ENCODE data around the gene CDS2. TPM values are rescaled to one million over a fixed set of nuclear protein-coding genes. Genes with fewer than 3 reads are reported as not detected.
A peak's percentile ranks its signal among the peaks of the same experiment; 100 is the strongest.

The CDS2 gene
- total RNA-seq, 3 donors from 2014 or later (not counting 1 experiment from before 2014, with no cell fraction given): 45.6 to 54.7 (median 53.8) TPM

GRCh38 chr20:5156675-5157448, 30.1 kb downstream of the CDS2 start:
- Histone ChIP-seq H3K9me3 (ENCODE audit: control insufficient read depth, insufficient read depth, low read length) (no peaks in the 10 kb centered on the region), H3K27me3 (ENCODE audit: control insufficient read depth, insufficient read depth, low read length) (no peaks in the 10 kb centered on the region), H3K4me3 (ENCODE audit: low read length) (no peak overlapping the region), H3K36me3 (ENCODE audit: control insufficient read depth, insufficient read depth, low read length) (no peaks in the 10 kb centered on the region), H3K4me1 (ENCODE audit: control insufficient read depth, insufficient read depth, low read length) (no peaks in the 10 kb centered on the region), H3K27ac (ENCODE audit: low read length) (no peak overlapping the region)
- DNase-seq: no peak
- no peak for ATAC-seq
- peak overlapping the region in 1 of 2 donors; percentile 41 for H3K27ac Mint-ChIP-seq
- no peaks in the 10 kb centered on the region for H3K9me3 Mint-ChIP-seq
- peaks cover 53 to 59% of the 10 kb centered on the region in 2 donors for H3K4me1 Mint-ChIP-seq
- 53% methylated on average over 4 of the region's 4 CpGs for WGBS (ENCODE audit: insufficient coverage)
- intact Hi-C loops (cut with micrococcal nuclease): no loop called here
- H3K4me3 Mint-ChIP-seq: no peak overlapping the region
- no peaks in the 10 kb centered on the region for H3K27me3 Mint-ChIP-seq (ENCODE audit: low read depth in 2 of 2)
- H3K36me3 Mint-ChIP-seq: no peaks in the 10 kb centered on the region
- no peak for TF ChIP-seq CTCF (IDR thresholded peaks at IDR 0.05)

GRCh38 chr20:5159928-5160327, 33.1 kb downstream of the CDS2 start:
- no peak for DNase-seq
- H3K27ac ChIP-seq (ENCODE audit: low read length): no peak overlapping the region
- Mint-ChIP-seq H3K4me3 (no peak overlapping the region), H3K27ac (no peak overlapping the region), H3K27me3 (ENCODE audit: low read depth in 2 of 2) (no peaks in the 10 kb centered on the region), H3K9me3 (no peaks in the 10 kb centered on the region), H3K4me1 (peaks cover 40 to 53% of the 10 kb centered on the region in 2 donors), H3K36me3 (no peaks in the 10 kb centered on the region)
- no peak for ATAC-seq
- no peak overlapping the region for H3K4me3 ChIP-seq (ENCODE audit: low read length)
- intact Hi-C loops (cut with micrococcal nuclease): no loop called here
- no peaks in the 10 kb centered on the region for H3K9me3 ChIP-seq (ENCODE audit: control insufficient read depth, insufficient read depth, low read length)
- H3K27me3 ChIP-seq (ENCODE audit: control insufficient read depth, insufficient read depth, low read length): no peaks in the 10 kb centered on the region
- no peaks in the 10 kb centered on the region for H3K4me1 ChIP-seq (ENCODE audit: control insufficient read depth, insufficient read depth, low read length)
- no peak for TF ChIP-seq CTCF (IDR thresholded peaks at IDR 0.05)
- no peaks in the 10 kb centered on the region for H3K36me3 ChIP-seq (ENCODE audit: control insufficient read depth, insufficient read depth, low read length)
- 89% methylated on average over 3 of the region's 3 CpGs for WGBS (ENCODE audit: insufficient coverage)

- TF ChIP-seq CTCF (IDR thresholded peaks at IDR 0.05): no peak
- Mint-ChIP-seq H3K4me1 (peaks cover 40 to 55% of the 10 kb centered on the region in 2 donors), H3K4me3 (no peak overlapping the region), H3K9me3 (no peaks in the 10 kb centered on the region), H3K27ac (no peak overlapping the region), H3K27me3 (ENCODE audit: low read depth in 2 of 2) (no peaks in the 10 kb centered on the region), H3K36me3 (no peaks in the 10 kb centered on the region)
- no peaks in the 10 kb centered on the region for H3K4me1 ChIP-seq (ENCODE audit: control insufficient read depth, insufficient read depth, low read length)
- no peaks in the 10 kb centered on the region for H3K9me3 ChIP-seq (ENCODE audit: control insufficient read depth, insufficient read depth, low read length)
- H3K27me3 ChIP-seq (ENCODE audit: control insufficient read depth, insufficient read depth, low read length): no peaks in the 10 kb centered on the region
- no peak overlapping the region for H3K4me3 ChIP-seq (ENCODE audit: low read length)
- DNase-seq (no peak), ATAC-seq (no peak)
- intact Hi-C loops (cut with micrococcal nuclease): no loop called here
- no peaks in the 10 kb centered on the region for H3K36me3 ChIP-seq (ENCODE audit: control insufficient read depth, insufficient read depth, low read length)
- no peak overlapping the region for H3K27ac ChIP-seq (ENCODE audit: low read length)
These were observed 34.1 kb downstream of the CDS2 start for GRCh38 chr20:5160882-5161281.
